Measurements from ENCODE around the gene CDK5R2. TPM values are rescaled to one million over a fixed set of nuclear protein-coding genes. Genes with fewer than 3 reads are reported as not detected.

CDK5R2 gene
- total RNA-seq, 1 experiment from 2014 or later: 0.44 TPM

- no peak for TF ChIP-seq ELF1 (IDR thresholded peaks at IDR 0.05; ENCODE audit: borderline replicate concordance, low read depth)
- TF ChIP-seq, protein P1, sequence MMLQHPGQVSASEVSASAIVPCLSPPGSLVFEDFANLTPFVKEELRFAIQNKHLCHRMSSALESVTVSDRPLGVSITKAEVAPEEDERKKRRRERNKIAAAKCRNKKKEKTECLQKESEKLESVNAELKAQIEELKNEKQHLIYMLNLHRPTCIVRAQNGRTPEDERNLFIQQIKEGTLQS (IDR thresholded peaks at IDR 0.05): no peak
- TF ChIP-seq RAD21 (IDR thresholded peaks at IDR 0.05; ENCODE audit: low read depth): no peak
- TF ChIP-seq CEBPB (IDR thresholded peaks at IDR 0.05; ENCODE audit: low read depth): no peak
- no peak for TF ChIP-seq ZNF274 (IDR thresholded peaks at IDR 0.05; ENCODE audit: low read depth, low read length)
- no peak for TF ChIP-seq FOSL1 (IDR thresholded peaks at IDR 0.05; ENCODE audit: low read depth)
- TF ChIP-seq TCF7L2 (IDR thresholded peaks at IDR 0.05; ENCODE audit: borderline replicate concordance, extremely low read depth, insufficient read depth, insufficient read length): no peak
- TF ChIP-seq EZH2 (IDR thresholded peaks at IDR 0.05): no peak
- TF ChIP-seq, protein P2, sequence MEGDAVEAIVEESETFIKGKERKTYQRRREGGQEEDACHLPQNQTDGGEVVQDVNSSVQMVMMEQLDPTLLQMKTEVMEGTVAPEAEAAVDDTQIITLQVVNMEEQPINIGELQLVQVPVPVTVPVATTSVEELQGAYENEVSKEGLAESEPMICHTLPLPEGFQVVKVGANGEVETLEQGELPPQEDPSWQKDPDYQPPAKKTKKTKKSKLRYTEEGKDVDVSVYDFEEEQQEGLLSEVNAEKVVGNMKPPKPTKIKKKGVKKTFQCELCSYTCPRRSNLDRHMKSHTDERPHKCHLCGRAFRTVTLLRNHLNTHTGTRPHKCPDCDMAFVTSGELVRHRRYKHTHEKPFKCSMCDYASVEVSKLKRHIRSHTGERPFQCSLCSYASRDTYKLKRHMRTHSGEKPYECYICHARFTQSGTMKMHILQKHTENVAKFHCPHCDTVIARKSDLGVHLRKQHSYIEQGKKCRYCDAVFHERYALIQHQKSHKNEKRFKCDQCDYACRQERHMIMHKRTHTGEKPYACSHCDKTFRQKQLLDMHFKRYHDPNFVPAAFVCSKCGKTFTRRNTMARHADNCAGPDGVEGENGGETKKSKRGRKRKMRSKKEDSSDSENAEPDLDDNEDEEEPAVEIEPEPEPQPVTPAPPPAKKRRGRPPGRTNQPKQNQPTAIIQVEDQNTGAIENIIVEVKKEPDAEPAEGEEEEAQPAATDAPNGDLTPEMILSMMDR (IDR thresholded peaks at IDR 0.05 in 2 of 3, conservative IDR thresholded peaks at IDR 0.05 in 1 of 3; ENCODE audit: borderline replicate concordance in 1 of 3, insufficient read depth in 1 of 3, low read depth in 2 of 3, low read length in 2 of 3): no peak
- TF ChIP-seq SP1 (IDR thresholded peaks at IDR 0.05; ENCODE audit: low read depth): no peak
- TF ChIP-seq POLR2AphosphoS5 (IDR thresholded peaks at IDR 0.05; ENCODE audit: low read depth, low read length): no peak
- no peak for TF ChIP-seq JUND (IDR thresholded peaks at IDR 0.05)
- TF ChIP-seq SIN3A (IDR thresholded peaks at IDR 0.05; ENCODE audit: low read depth): no peak
- no peak for TF ChIP-seq MAX (IDR thresholded peaks at IDR 0.05)
- no peak for TF ChIP-seq ZFX (IDR thresholded peaks at IDR 0.05)
- TF ChIP-seq CBX3 (IDR thresholded peaks at IDR 0.05; ENCODE audit: low read depth): no peak
- TF ChIP-seq EGR1 (IDR thresholded peaks at IDR 0.05; ENCODE audit: low read depth): no peak
- TF ChIP-seq, protein P3, sequence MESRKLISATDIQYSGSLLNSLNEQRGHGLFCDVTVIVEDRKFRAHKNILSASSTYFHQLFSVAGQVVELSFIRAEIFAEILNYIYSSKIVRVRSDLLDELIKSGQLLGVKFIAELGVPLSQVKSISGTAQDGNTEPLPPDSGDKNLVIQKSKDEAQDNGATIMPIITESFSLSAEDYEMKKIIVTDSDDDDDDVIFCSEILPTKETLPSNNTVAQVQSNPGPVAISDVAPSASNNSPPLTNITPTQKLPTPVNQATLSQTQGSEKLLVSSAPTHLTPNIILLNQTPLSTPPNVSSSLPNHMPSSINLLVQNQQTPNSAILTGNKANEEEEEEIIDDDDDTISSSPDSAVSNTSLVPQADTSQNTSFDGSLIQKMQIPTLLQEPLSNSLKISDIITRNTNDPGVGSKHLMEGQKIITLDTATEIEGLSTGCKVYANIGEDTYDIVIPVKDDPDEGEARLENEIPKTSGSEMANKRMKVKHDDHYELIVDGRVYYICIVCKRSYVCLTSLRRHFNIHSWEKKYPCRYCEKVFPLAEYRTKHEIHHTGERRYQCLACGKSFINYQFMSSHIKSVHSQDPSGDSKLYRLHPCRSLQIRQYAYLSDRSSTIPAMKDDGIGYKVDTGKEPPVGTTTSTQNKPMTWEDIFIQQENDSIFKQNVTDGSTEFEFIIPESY (IDR thresholded peaks at IDR 0.05; ENCODE audit: extremely low read depth, insufficient replicate concordance, low read length): no peak
- TF ChIP-seq POLR2A (IDR thresholded peaks at IDR 0.05; ENCODE audit: borderline replicate concordance, extremely low read depth, insufficient read depth, insufficient read length): no peak
- TF ChIP-seq YY1 (IDR thresholded peaks at IDR 0.05; ENCODE audit: extremely low read depth, insufficient replicate concordance, low read depth, low read length): no peak
- Histone ChIP-seq H2AFZ (ENCODE audit: low read depth, low read length, poor library complexity, severe bottlenecking) (no peak overlapping the region), H3K4me2 (ENCODE audit: low read length) (no peak overlapping the region), H3K79me2 (ENCODE audit: insufficient read depth, low read length) (no peaks in the 10 kb centered on the region), H3K9me2 (ENCODE audit: insufficient read depth) (no peaks in the 10 kb centered on the region), H3K27ac (ENCODE audit: low read depth, low read length) (no peak overlapping the region), H3K4me1 (ENCODE audit: control insufficient read depth in 1 of 2, insufficient read depth in 2 of 2, low read length in 2 of 2) (no peaks in the 10 kb centered on the region), H3K36me3 (ENCODE audit: control insufficient read depth in 1 of 2, insufficient read depth in 2 of 2, low read length in 2 of 2) (no peaks in the 10 kb centered on the region), H3K4me3 (replicated peaks in 1 of 2; ENCODE audit: low read depth in 1 of 2, low read length in 2 of 2) (no peak overlapping the region), H3K9ac (ENCODE audit: low read length) (no peak overlapping the region), H4K20me1 (ENCODE audit: insufficient read depth) (no peaks in the 10 kb centered on the region), H3K27me3 (ENCODE audit: insufficient read depth, low read length) (0 out of 2 replicates have a peak, but pooled peaks cover 5% of the 10 kb centered on the region), H3K9me3 (ENCODE audit: control insufficient read depth in 1 of 2, insufficient read depth in 1 of 2, low read depth in 1 of 2, low read length in 2 of 2) (no peaks in the 10 kb centered on the region)
- ChIA-PET POLR2A (no interaction called here), RAD21 (ENCODE audit: low non-redundant PET in 1 of 2, low total read pairs in 2 of 2, uncharacterized antibody in 2 of 2, unreplicated experiment in 2 of 2) (no interaction called here), CTCF (no interaction called here)
- ATAC-seq (no peak), DNase-seq (ENCODE audit: low read depth, low spot score) (no peak)
- intact Hi-C loops (cut with micrococcal nuclease): no loop called here
- BruUV-seq (replicated peaks): no TSS peak
These were observed 11.4 kb downstream of the CDK5R2 start for GRCh38 chr2:218970894-218971293.

All from HCT116 (cell line).